Stimulated activated CD4-positive, alpha-beta T cell treated with anti-CD3 and anti-CD28 coated beads, Interleukin-15, amount 100 ng/mL, for 48 hours (primary cell): ENCODE measurements around the gene KCNK4.

Experiments used
- DNase-seq, 2 donors: peaks; one replicate each; pipeline ENCODE4 v3.0.0-alpha.2; 2020; ENCODE audit warnings: low read depth in 2 of 2

Gene KCNK4

GRCh38 chr11:64268893-64269539 lies 22.1 kb upstream of the KCNK4 start:
- DNase-seq = peak in 1 of 2 donors; percentile 44

GRCh38 chr11:64269540-64270220 lies 21.4 kb upstream of the KCNK4 start:
- peak; percentile 95 for DNase-seq

GRCh38 chr11:64275031-64275800 lies 15.9 kb upstream of the KCNK4 start:
- no peak for DNase-seq

- no peak for DNase-seq
These were observed 15.3 kb upstream of the KCNK4 start for GRCh38 chr11:64275841-64276240.

- DNase-seq = no peak
These were observed 14.3 kb upstream of the KCNK4 start for GRCh38 chr11:64276653-64277431.

GRCh38 chr11:64278576-64279190 lies 12.4 kb upstream of the KCNK4 start:
- no peak for DNase-seq

GRCh38 chr11:64281957-64282770 lies 8.9 kb upstream of the KCNK4 start:
- DNase-seq = no peak

- DNase-seq = no peak
These were observed 8.0 kb upstream of the KCNK4 start for GRCh38 chr11:64283092-64283491.

GRCh38 chr11:64284048-64284961 lies 6.8 kb upstream of the KCNK4 start, which contains the start of gene BAD:
Gene BAD (minus strand): TSS chr11:64284665. CDS start chr11:64284368, 297 bp downstream.
- peak; percentile 88 to 94 for DNase-seq

GRCh38 chr11:64284962-64285884 lies 5.9 kb upstream of the KCNK4 start, which contains the start of gene GPR137:
Gene GPR137 (plus strand): TSS chr11:64285848. CDS start chr11:64286525, 677 bp downstream.
- DNase-seq = peak; percentile 75 to 83

GRCh38 chr11:64285885-64286800 lies 5.0 kb upstream of the KCNK4 start:
- DNase-seq = no peak

- DNase-seq = no peak
These were observed 4.3 kb upstream of the KCNK4 start for GRCh38 chr11:64286801-64287159.

GRCh38 chr11:64287676-64288352 lies 3.3 kb upstream of the KCNK4 start:
- no peak for DNase-seq

GRCh38 chr11:64288353-64288750 lies 2.8 kb upstream of the KCNK4 start:
- no peak for DNase-seq

GRCh38 chr11:64289002-64289564 lies 2.0 kb upstream of the KCNK4 start:
- DNase-seq = no peak
